Measurements from ENCODE around the gene SIRT3.

SIRT3 gene

DNA sequence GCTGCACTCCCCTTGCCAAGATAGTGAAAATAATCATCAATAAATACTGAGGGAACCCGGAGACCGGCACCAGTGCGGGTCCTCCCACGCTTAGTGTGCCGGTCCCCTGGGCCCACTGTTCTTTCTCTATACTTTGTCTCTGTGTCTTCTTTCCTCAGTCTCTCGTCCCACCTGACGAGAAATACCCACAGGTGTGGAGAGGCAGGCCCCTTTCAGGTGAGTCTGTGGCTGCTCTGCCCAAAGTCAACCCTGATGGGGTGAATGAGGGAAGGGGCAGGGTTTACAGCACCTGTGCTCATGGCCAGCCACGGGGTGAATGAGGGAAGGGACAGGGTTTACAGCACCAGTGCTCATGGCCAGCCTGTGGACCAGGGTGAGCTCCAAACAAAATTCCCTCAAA, 33.7 kb downstream of the SIRT3 start:
- TF ChIP-seq ESRRG (CRISPR knock-in tag; IDR thresholded peaks at IDR 0.05) (no peak), RARB (CRISPR knock-in tag; IDR thresholded peaks at IDR 0.05) (no peak), ZNF70 (CRISPR knock-in tag; IDR thresholded peaks at IDR 0.05) (no peak), TOX (CRISPR knock-in tag; IDR thresholded peaks at IDR 0.05; ENCODE audit: borderline replicate concordance) (no peak), ARNTL (CRISPR knock-in tag; IDR thresholded peaks at IDR 0.05; ENCODE audit: borderline replicate concordance, low read depth) (no peak), BACH2 (CRISPR knock-in tag; IDR thresholded peaks at IDR 0.05; ENCODE audit: borderline replicate concordance) (no peak), TCF4 (CRISPR knock-in tag; IDR thresholded peaks at IDR 0.05; ENCODE audit: borderline replicate concordance) (no peak), CSDC2 (CRISPR knock-in tag; IDR thresholded peaks at IDR 0.05) (no peak)
- TF ChIP-seq, protein P1, sequence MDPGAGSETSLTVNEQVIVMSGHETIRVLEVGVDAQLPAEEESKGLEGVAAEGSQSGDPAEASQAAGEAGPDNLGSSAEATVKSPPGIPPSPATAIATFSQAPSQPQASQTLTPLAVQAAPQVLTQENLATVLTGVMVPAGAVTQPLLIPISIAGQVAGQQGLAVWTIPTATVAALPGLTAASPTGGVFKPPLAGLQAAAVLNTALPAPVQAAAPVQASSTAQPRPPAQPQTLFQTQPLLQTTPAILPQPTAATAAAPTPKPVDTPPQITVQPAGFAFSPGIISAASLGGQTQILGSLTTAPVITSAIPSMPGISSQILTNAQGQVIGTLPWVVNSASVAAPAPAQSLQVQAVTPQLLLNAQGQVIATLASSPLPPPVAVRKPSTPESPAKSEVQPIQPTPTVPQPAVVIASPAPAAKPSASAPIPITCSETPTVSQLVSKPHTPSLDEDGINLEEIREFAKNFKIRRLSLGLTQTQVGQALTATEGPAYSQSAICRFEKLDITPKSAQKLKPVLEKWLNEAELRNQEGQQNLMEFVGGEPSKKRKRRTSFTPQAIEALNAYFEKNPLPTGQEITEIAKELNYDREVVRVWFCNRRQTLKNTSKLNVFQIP (CRISPR knock-in tag; IDR thresholded peaks at IDR 0.05; ENCODE audit: borderline replicate concordance, low read depth) = no peak
- TF ChIP-seq, protein P2, sequence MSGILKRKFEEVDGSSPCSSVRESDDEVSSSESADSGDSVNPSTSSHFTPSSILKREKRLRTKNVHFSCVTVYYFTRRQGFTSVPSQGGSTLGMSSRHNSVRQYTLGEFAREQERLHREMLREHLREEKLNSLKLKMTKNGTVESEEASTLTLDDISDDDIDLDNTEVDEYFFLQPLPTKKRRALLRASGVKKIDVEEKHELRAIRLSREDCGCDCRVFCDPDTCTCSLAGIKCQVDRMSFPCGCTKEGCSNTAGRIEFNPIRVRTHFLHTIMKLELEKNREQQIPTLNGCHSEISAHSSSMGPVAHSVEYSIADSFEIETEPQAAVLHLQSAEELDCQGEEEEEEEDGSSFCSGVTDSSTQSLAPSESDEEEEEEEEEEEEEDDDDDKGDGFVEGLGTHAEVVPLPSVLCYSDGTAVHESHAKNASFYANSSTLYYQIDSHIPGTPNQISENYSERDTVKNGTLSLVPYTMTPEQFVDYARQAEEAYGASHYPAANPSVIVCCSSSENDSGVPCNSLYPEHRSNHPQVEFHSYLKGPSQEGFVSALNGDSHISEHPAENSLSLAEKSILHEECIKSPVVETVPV (CRISPR knock-in tag; IDR thresholded peaks at IDR 0.05) = no peak
- ATAC-seq = no peak

DNA sequence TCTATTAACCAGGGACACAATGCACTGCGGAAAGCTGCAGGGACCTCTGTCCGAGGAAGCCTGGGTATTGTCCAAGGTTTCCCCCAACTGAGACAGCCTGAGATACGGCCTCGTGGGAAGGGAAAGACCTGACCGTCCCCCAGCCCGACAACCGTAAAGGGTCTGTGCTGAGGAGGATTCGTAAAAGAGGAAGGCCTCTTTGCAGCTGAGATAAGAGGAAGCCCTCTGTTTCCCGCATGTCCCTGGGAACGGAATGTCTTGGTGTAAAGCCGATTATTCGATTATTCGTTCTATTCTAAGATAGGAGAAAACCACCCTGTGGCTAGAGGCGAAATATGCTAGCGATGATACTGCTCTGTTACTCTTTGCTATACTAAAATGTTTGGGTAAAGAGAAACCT, 34.2 kb downstream of the SIRT3 start:
- ATAC-seq = no peak

DNA sequence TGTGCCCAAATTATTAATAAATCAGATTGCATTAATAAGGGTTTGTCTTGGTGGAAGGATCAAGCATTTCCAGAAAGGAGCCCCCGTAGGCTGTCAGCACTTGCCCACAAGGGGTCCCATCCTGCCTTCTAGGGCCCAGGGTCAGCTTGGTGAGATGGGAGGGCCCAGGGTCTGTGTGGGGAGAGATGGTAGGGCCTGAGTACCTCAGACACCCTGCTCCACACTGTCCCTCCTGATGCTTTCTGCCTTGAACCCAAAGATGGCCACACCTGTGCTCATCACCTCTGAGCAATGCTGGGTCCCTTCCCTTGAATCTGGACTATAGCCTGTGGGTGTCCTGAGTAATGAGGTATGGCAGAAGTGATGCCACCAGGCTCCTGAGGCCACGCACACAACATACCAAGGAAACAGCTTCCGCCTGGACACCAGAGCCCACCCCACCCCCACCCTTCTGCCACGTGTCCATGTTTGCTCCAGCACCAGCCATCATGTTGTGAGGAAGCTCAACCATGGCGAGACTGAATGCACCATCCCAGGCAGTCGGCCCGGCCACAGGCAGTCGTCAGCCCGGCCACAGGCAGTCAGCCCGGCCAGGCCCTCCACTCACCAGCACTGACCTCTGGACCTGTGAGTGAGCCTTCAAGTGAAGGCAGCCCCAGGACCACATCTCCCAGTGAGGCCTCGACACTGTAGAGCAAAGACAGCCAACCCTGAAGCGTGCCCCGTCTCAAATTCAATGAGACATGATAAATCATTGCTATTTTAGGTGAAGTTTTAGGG, 35.7 kb downstream of the SIRT3 start:
- ATAC-seq = no peak
- TF ChIP-seq TOX (CRISPR knock-in tag; IDR thresholded peaks at IDR 0.05; ENCODE audit: borderline replicate concordance) (no peak), RARB (CRISPR knock-in tag; IDR thresholded peaks at IDR 0.05) (no peak), ESRRG (CRISPR knock-in tag; IDR thresholded peaks at IDR 0.05) (no peak), ZNF565 (CRISPR knock-in tag; conservative IDR thresholded peaks at IDR 0.05; ENCODE audit: low read depth) (no peak), ZFP30 (CRISPR knock-in tag; IDR thresholded peaks at IDR 0.05) (no peak), ARNTL (CRISPR knock-in tag; IDR thresholded peaks at IDR 0.05; ENCODE audit: borderline replicate concordance, low read depth) (no peak), ISL1 (CRISPR knock-in tag; IDR thresholded peaks at IDR 0.05) (no peak), OSR1 (CRISPR knock-in tag; IDR thresholded peaks at IDR 0.05) (no peak), PPARA (CRISPR knock-in tag; IDR thresholded peaks at IDR 0.05; ENCODE audit: borderline replicate concordance) (no peak)
- TF ChIP-seq, protein P1 (CRISPR knock-in tag; IDR thresholded peaks at IDR 0.05; ENCODE audit: borderline replicate concordance, low read depth) = no peak
- TF ChIP-seq, protein P2 (CRISPR knock-in tag; IDR thresholded peaks at IDR 0.05) = no peak
- TF ChIP-seq, protein P3, sequence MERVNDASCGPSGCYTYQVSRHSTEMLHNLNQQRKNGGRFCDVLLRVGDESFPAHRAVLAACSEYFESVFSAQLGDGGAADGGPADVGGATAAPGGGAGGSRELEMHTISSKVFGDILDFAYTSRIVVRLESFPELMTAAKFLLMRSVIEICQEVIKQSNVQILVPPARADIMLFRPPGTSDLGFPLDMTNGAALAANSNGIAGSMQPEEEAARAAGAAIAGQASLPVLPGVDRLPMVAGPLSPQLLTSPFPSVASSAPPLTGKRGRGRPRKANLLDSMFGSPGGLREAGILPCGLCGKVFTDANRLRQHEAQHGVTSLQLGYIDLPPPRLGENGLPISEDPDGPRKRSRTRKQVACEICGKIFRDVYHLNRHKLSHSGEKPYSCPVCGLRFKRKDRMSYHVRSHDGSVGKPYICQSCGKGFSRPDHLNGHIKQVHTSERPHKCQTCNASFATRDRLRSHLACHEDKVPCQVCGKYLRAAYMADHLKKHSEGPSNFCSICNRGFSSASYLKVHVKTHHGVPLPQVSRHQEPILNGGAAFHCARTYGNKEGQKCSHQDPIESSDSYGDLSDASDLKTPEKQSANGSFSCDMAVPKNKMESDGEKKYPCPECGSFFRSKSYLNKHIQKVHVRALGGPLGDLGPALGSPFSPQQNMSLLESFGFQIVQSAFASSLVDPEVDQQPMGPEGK (CRISPR knock-in tag; IDR thresholded peaks at IDR 0.05; ENCODE audit: borderline replicate concordance) = no peak

More for the DNA sequence above, 34.2 kb downstream of the SIRT3 start:
- TF ChIP-seq TOX (CRISPR knock-in tag; IDR thresholded peaks at IDR 0.05; ENCODE audit: borderline replicate concordance) (no peak), ZFP30 (CRISPR knock-in tag; IDR thresholded peaks at IDR 0.05) (no peak), CSDC2 (CRISPR knock-in tag; IDR thresholded peaks at IDR 0.05) (no peak), ZNF565 (CRISPR knock-in tag; conservative IDR thresholded peaks at IDR 0.05; ENCODE audit: low read depth) (no peak), ZFP3 (CRISPR knock-in tag; IDR thresholded peaks at IDR 0.05) (no peak), TCF4 (CRISPR knock-in tag; IDR thresholded peaks at IDR 0.05; ENCODE audit: borderline replicate concordance) (no peak), OSR1 (CRISPR knock-in tag; IDR thresholded peaks at IDR 0.05) (no peak)
- TF ChIP-seq, protein P4, sequence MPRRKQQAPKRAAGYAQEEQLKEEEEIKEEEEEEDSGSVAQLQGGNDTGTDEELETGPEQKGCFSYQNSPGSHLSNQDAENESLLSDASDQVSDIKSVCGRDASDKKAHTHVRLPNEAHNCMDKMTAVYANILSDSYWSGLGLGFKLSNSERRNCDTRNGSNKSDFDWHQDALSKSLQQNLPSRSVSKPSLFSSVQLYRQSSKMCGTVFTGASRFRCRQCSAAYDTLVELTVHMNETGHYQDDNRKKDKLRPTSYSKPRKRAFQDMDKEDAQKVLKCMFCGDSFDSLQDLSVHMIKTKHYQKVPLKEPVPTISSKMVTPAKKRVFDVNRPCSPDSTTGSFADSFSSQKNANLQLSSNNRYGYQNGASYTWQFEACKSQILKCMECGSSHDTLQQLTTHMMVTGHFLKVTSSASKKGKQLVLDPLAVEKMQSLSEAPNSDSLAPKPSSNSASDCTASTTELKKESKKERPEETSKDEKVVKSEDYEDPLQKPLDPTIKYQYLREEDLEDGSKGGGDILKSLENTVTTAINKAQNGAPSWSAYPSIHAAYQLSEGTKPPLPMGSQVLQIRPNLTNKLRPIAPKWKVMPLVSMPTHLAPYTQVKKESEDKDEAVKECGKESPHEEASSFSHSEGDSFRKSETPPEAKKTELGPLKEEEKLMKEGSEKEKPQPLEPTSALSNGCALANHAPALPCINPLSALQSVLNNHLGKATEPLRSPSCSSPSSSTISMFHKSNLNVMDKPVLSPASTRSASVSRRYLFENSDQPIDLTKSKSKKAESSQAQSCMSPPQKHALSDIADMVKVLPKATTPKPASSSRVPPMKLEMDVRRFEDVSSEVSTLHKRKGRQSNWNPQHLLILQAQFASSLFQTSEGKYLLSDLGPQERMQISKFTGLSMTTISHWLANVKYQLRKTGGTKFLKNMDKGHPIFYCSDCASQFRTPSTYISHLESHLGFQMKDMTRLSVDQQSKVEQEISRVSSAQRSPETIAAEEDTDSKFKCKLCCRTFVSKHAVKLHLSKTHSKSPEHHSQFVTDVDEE (CRISPR knock-in tag; IDR thresholded peaks at IDR 0.05) = no peak

Measured in SK-N-SH treated with all-trans-retinoic acid at 6 μM for 48 hours (cell line).